Endodermal cell (in vitro differentiated cells): ENCODE data around the gene LTBP4. TPM values are rescaled to one million over a fixed set of nuclear protein-coding genes. Genes with fewer than 3 reads are reported as not detected.

ENCODE experiments used
- DNase-seq: peaks from one replicate; pipeline ENCODE4 v3.0.0-alpha.2; 2017
- H3K27ac ChIP-seq: 2 replicates; pipeline ENCODE4 v1.5.1; 2013; ENCODE audit warnings: mild to moderate bottlenecking, low read depth, low read length, moderate library complexity
- H3K27me3 ChIP-seq: 2 replicates; pipeline ENCODE4 v1.6.1; 2013; ENCODE audit warnings: mild to moderate bottlenecking, low read length, moderate library complexity; ENCODE audit not compliant: insufficient read depth, control insufficient read depth, poor library complexity, severe bottlenecking
- H3K36me3 ChIP-seq: 2 replicates; pipeline ENCODE4 v1.7.0; 2013; ENCODE audit warnings: mild to moderate bottlenecking, low read length, moderate library complexity; ENCODE audit not compliant: control insufficient read depth, insufficient read depth
- H3K4me1 ChIP-seq: one replicate; pipeline ENCODE4 v1.7.0; 2013; ENCODE audit warnings: low read length; ENCODE audit not compliant: control insufficient read depth, insufficient read depth
- H3K4me3 ChIP-seq: 2 replicates; pipeline ENCODE4 v1.5.1; 2013; ENCODE audit warnings: mild to moderate bottlenecking, low read length, moderate library complexity
- H3K9ac ChIP-seq: 2 replicates; pipeline ENCODE4 v1.6.1; 2013; ENCODE audit warnings: mild to moderate bottlenecking, low read length, moderate library complexity; ENCODE audit not compliant: poor library complexity, severe bottlenecking; ENCODE audit errors: extremely low read depth
- H3K9me3 ChIP-seq: 2 replicates; pipeline ENCODE4 v1.6.1; 2013; ENCODE audit warnings: mild to moderate bottlenecking, low read length, moderate library complexity; ENCODE audit not compliant: control insufficient read depth
- H3K27ac Mint-ChIP-seq: 2 replicates; pipeline ENCODE4 v1.8.0; 2020; ENCODE audit warnings: mixed read lengths
- H3K27me3 Mint-ChIP-seq: 2 replicates; pipeline ENCODE4 v1.8.0; 2021; ENCODE audit warnings: mild to moderate bottlenecking, mixed read lengths; ENCODE audit not compliant: insufficient read depth
- H3K36me3 Mint-ChIP-seq: 2 replicates; pipeline ENCODE4 v1.8.0; 2020; ENCODE audit warnings: low read depth, mixed read lengths
- H3K4me1 Mint-ChIP-seq: 2 replicates; pipeline ENCODE4 v1.8.0; 2020; ENCODE audit warnings: mixed read lengths
- H3K4me3 Mint-ChIP-seq: 2 replicates; pipeline ENCODE4 v1.8.0; 2020; ENCODE audit warnings: mild to moderate bottlenecking, moderate library complexity, mixed read lengths
- H3K9me3 Mint-ChIP-seq: 2 replicates; pipeline ENCODE4 v1.8.0; 2020; ENCODE audit warnings: mild to moderate bottlenecking, mixed read lengths
- CTCF ChIP-seq: fragments of 200-600 bp; sonication (generic); conservative IDR thresholded peaks from 2 replicates; pipeline ENCODE4 v1.5.0; 2021; ENCODE audit warnings: antibody characterized with exemption, mild to moderate bottlenecking
- WGBS, 2 experiments: methylation state at CpG; one replicate each; pipeline versions ENCODE4 v1.1.5 to v1.1.7; 2013; ENCODE audit warnings: missing lambda C conversion rate in 2 of 2, mixed read lengths in 1 of 2; ENCODE audit not compliant: insufficient coverage in 1 of 2, insufficient read length in 1 of 2; 5-methylcytosine and 5-hydroxymethylcytosine counted together
- total RNA-seq, 2 donors: library from RNA; stranded (reverse); fragmentation: NEBNext Ultra II Directional in 1 of 2; extraction: Animal tissue kit (Norgen Biotek cat#: 25700) in 1 of 2; gene quantifications; 2 replicates in 1 of 2; 3 replicates in 1 of 2; pipeline ENCODE4 v1.2.1, GENCODE V29; 2021

Gene LTBP4
- total RNA-seq, 2 donors from 2014 or later: 104 to 133 TPM

DNA sequence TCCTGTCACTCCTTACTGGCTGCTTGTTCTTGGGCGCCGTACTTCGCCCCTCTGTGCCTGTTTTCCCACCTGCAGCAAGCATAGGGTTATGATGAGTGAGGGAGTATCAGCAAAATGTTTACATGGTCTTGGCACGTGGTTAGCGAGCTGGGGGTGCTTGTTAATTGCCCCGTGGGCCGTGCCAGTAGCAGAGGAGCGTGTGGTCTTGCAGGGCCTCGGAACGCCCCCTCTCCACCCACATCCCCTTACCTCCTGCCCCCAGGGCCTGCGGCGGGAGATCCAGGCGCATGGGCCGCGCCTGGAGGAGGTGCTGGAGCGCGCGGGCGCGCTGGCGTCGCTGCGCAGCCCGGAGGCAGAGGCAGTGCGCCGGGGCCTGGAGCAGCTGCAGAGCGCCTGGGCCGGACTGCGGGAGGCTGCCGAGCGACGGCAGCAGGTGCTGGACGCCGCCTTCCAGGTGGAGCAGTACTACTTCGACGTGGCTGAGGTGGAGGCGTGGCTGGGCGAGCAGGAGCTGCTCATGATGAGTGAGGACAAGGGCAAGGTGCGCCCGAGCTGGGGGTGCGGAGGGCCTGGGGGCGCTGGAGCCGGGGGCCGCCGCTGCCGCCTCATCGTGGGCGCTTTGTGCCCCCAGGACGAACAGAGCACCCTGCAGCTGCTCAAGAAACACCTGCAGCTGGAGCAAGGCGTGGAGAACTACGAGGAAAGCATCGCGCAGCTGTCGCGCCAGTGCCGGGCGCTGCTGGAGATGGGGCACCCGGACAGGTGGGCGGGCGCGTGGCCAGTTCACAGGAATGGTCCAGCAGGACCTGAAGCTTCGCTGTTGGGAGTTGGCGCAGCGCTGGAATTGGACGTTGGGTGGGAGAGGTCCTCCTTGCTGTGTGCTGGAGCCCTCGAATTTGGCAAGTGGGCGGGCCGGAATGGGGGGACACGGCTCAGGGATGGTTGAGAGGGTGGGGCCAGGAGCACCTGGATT, 47.0 kb upstream of the LTBP4 start:
- H3K36me3 Mint-ChIP-seq: no peaks in the 10 kb centered on the region
- Histone ChIP-seq H3K4me1 (no peaks in the 10 kb centered on the region), H3K4me3 (no peak overlapping the region), H3K9ac (no peak overlapping the region), H3K36me3 (no peaks in the 10 kb centered on the region), H3K9me3 (no peaks in the 10 kb centered on the region), H3K27ac (no peak overlapping the region), H3K27me3 (peaks cover 62% of the 10 kb centered on the region)
- DNase-seq: peak; percentile 86
- H3K4me3 Mint-ChIP-seq: peak overlapping the region; percentile 11
- no peak for TF ChIP-seq CTCF
- H3K27me3 Mint-ChIP-seq: peaks cover 82% of the 10 kb centered on the region
- WGBS, 2 experiments: 39 to 45% methylated on average over 24 to 69 of the region's 69 CpGs
- H3K27ac Mint-ChIP-seq: no peak overlapping the region
- H3K9me3 Mint-ChIP-seq: no peaks in the 10 kb centered on the region
- H3K4me1 Mint-ChIP-seq: no peaks in the 10 kb centered on the region

DNA sequence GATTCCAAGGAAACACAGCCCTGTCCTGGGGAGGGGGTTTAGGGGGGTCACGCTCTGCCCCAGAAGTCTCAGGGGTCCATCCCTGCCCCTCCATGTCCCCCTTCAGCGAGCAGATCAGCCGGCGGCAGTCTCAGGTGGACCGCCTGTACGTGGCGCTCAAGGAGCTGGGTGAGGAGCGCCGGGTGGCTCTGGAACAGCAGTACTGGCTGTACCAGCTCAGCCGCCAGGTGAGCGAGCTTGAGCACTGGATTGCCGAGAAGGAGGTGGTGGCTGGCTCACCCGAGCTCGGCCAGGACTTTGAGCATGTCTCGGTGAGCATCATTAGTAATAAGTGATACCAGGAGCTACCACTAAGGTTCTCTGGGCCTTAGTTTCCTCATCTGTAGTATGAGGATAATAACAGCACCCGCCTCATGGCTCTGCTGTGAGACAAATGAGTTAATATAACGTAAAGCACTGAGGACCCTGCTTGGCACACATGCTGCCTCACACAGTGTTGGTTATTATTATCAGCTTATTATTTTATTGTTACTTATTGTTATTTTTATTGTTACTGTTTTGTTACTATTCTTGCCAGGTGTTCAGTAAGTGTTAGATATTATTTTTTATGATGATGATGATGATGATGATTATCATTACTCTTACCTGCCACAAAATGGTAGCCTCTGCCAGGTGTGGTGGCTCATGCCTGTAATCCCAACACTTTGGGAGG, 45.0 kb upstream of the LTBP4 start:
- Histone ChIP-seq H3K9me3 (no peaks in the 10 kb centered on the region), H3K27ac (no peak overlapping the region), H3K4me3 (no peak overlapping the region), H3K36me3 (no peaks in the 10 kb centered on the region), H3K27me3 (peaks cover 68% of the 10 kb centered on the region), H3K9ac (no peak overlapping the region), H3K4me1 (no peaks in the 10 kb centered on the region)
- WGBS, 2 experiments: 83 to 87% methylated on average over 10 to 17 of the region's 17 CpGs
- DNase-seq: peak; percentile 45
- H3K9me3 Mint-ChIP-seq: no peaks in the 10 kb centered on the region
- no peaks in the 10 kb centered on the region for H3K36me3 Mint-ChIP-seq
- H3K4me1 Mint-ChIP-seq: no peaks in the 10 kb centered on the region
- no peak for TF ChIP-seq CTCF
- no peak overlapping the region for H3K4me3 Mint-ChIP-seq
- H3K27me3 Mint-ChIP-seq: peaks cover 88% of the 10 kb centered on the region
- H3K27ac Mint-ChIP-seq: no peak overlapping the region

GRCh38 chr19:40556953-40557530, 44.1 kb upstream of the LTBP4 start:
- H3K4me1 Mint-ChIP-seq: no peaks in the 10 kb centered on the region
- H3K27ac ChIP-seq: no peak overlapping the region
- TF ChIP-seq CTCF: no peak
- no peaks in the 10 kb centered on the region for H3K9me3 ChIP-seq
- no peaks in the 10 kb centered on the region for H3K9me3 Mint-ChIP-seq
- peaks cover 91% of the 10 kb centered on the region for H3K27me3 Mint-ChIP-seq
- H3K9ac ChIP-seq: no peak overlapping the region
- H3K4me3 ChIP-seq: no peak overlapping the region
- 85 to 88% methylated on average over 19 to 24 of the region's 24 CpGs for WGBS, 2 experiments
- H3K27me3 ChIP-seq: peaks cover 68% of the 10 kb centered on the region
- no peak overlapping the region for H3K4me3 Mint-ChIP-seq
- H3K36me3 ChIP-seq: no peaks in the 10 kb centered on the region
- no peaks in the 10 kb centered on the region for H3K4me1 ChIP-seq
- H3K27ac Mint-ChIP-seq: no peak overlapping the region
- peak; percentile 40 for DNase-seq
- H3K36me3 Mint-ChIP-seq: no peaks in the 10 kb centered on the region
